Ascending aorta (tissue), 2 donors: ENCODE measurements around the gene LRRIQ1. TPM values are rescaled to one million over a fixed set of nuclear protein-coding genes. Genes with fewer than 3 reads are reported as not detected.

Experiments used
- DNase-seq, 2 donors: peaks; one replicate each; pipeline ENCODE4 v3.0.0-alpha.2; 2019; ENCODE audit warnings: low spot score in 2 of 2
- H3K27ac ChIP-seq, 2 donors: fragments of 200-600 bp; sonication (generic); one replicate each; pipeline ENCODE4 v1.5.1; 2016 to 2017; ENCODE audit warnings: mild to moderate bottlenecking in 1 of 2
- H3K27me3 ChIP-seq: fragments of 200-600 bp; sonication (generic); one replicate; pipeline ENCODE4 v1.5.1; 2017
- H3K36me3 ChIP-seq, 2 donors: fragments of 200-600 bp; sonication (generic); one replicate each; pipeline ENCODE4 v1.5.1; 2016
- H3K4me1 ChIP-seq, 2 donors: fragments of 200-600 bp; sonication (generic); one replicate each; pipeline ENCODE4 v1.5.1; 2016 to 2017; ENCODE audit warnings: mild to moderate bottlenecking in 1 of 2
- H3K4me3 ChIP-seq, 2 donors: fragments of 200-600 bp; sonication (generic); one replicate each; pipeline ENCODE4 v1.5.1; 2016 to 2017; ENCODE audit warnings: mild to moderate bottlenecking in 1 of 2
- H3K9me3 ChIP-seq, 2 donors: fragments of 200-600 bp; sonication (generic); one replicate each; pipeline ENCODE4 v1.5.1; 2016
- CTCF ChIP-seq, 3 experiments: fragments of 200-600 bp in 2 of 3; fragments of 450-650 bp in 1 of 3; sonication (generic) in 2 of 3; IDR thresholded peaks; one replicate each; pipeline ENCODE4 v1.5.1; 2016 to 2019; ENCODE audit warnings: antibody characterized with exemption in 3 of 3, mild to moderate bottlenecking in 1 of 3, moderate library complexity in 1 of 3
- intact Hi-C: fragments of 100-400 bp; cut with DNase I; formaldehyde crosslinking; loops from one replicate; pipeline ENCODE4 v1.15.1; 2023
- total RNA-seq: library from RNA; depleted of rRNA; stranded (reverse); fragments of >200 nt; gene quantifications from one replicate; pipeline ENCODE4 v1.1.0, GENCODE V29; 2016

Gene LRRIQ1
- total RNA-seq, 1 donor from 2014 or later = not detected

GRCh38 chr12:85029456-85029855, 6.7 kb upstream of the LRRIQ1 start:
- DNase-seq = no peak
- no peak overlapping the region for H3K27ac ChIP-seq
- no peak overlapping the region for H3K4me3 ChIP-seq
- H3K9me3 ChIP-seq = no peaks in the 10 kb centered on the region
- peak; percentile 21 to 44 (median 33) for TF ChIP-seq CTCF (IDR thresholded peaks at IDR 0.05)
- no peaks in the 10 kb centered on the region for H3K36me3 ChIP-seq
- intact Hi-C loops = loop anchor here (1.0 kb wide), 1 partner anchor 155 kb away; no protein-coding TSS in a partner anchor
- H3K4me1 ChIP-seq = no peaks in the 10 kb centered on the region
- H3K27me3 ChIP-seq = no peaks in the 10 kb centered on the region

GRCh38 chr12:85036733-85037132, 582 bp downstream of the LRRIQ1 start:
- no peak for DNase-seq
- Histone ChIP-seq H3K36me3 (no peaks in the 10 kb centered on the region), H3K4me1 (no peaks in the 10 kb centered on the region), H3K4me3 (peak overlapping the region in 1 of 2 donors; percentile 50), H3K27ac (no peak overlapping the region), H3K9me3 (no peaks in the 10 kb centered on the region), H3K27me3 (no peaks in the 10 kb centered on the region)
- intact Hi-C loops = no loop called here
- no peak for TF ChIP-seq CTCF (IDR thresholded peaks at IDR 0.05)

GRCh38 chr12:85041395-85041794, 5.2 kb downstream of the LRRIQ1 start:
- Histone ChIP-seq H3K27ac (no peak overlapping the region), H3K9me3 (no peaks in the 10 kb centered on the region)
- no peak for TF ChIP-seq CTCF (IDR thresholded peaks at IDR 0.05)

GRCh38 chr12:85043829-85044228, 7.7 kb downstream of the LRRIQ1 start:
- Histone ChIP-seq H3K4me1 (no peaks in the 10 kb centered on the region), H3K9me3 (no peaks in the 10 kb centered on the region), H3K27ac (no peak overlapping the region), H3K36me3 (no peaks in the 10 kb centered on the region), H3K27me3 (no peaks in the 10 kb centered on the region), H3K4me3 (no peak overlapping the region)
- DNase-seq = no peak
- intact Hi-C loops = no loop called here
- TF ChIP-seq CTCF (IDR thresholded peaks at IDR 0.05) = no peak

More at GRCh38 chr12:85041395-85041794, 5.2 kb downstream of the LRRIQ1 start:
- Histone ChIP-seq H3K4me3 (no peak overlapping the region), H3K27me3 (no peaks in the 10 kb centered on the region), H3K36me3 (no peaks in the 10 kb centered on the region), H3K4me1 (no peaks in the 10 kb centered on the region)
- no peak for DNase-seq
- intact Hi-C loops = no loop called here

GRCh38 chr12:85057370-85057963, 21.3 kb downstream of the LRRIQ1 start:
- no peak overlapping the region for H3K4me3 ChIP-seq
- TF ChIP-seq CTCF (IDR thresholded peaks at IDR 0.05) = peak in 2 of 3 experiments; percentile 51 to 52
- H3K27me3 ChIP-seq = no peaks in the 10 kb centered on the region
- H3K27ac ChIP-seq = no peak overlapping the region
- no peaks in the 10 kb centered on the region for H3K36me3 ChIP-seq
- H3K4me1 ChIP-seq = no peaks in the 10 kb centered on the region
- no peaks in the 10 kb centered on the region for H3K9me3 ChIP-seq
- intact Hi-C loops = no loop called here
- no peak for DNase-seq

- H3K9me3 ChIP-seq = no peaks in the 10 kb centered on the region
- intact Hi-C loops = no loop called here
These were observed 22.2 kb downstream of the LRRIQ1 start for GRCh38 chr12:85058339-85058738.

More at GRCh38 chr12:85058339-85058738, 22.2 kb downstream of the LRRIQ1 start:
- Histone ChIP-seq H3K4me1 (no peaks in the 10 kb centered on the region), H3K36me3 (no peaks in the 10 kb centered on the region), H3K27me3 (no peaks in the 10 kb centered on the region), H3K27ac (no peak overlapping the region), H3K4me3 (no peak overlapping the region)
- DNase-seq = no peak
- TF ChIP-seq CTCF (IDR thresholded peaks at IDR 0.05) = no peak
